Karpas-422 (cell line): ENCODE data around the gene GALNT2. TPM values are rescaled to one million over a fixed set of nuclear protein-coding genes. Genes with fewer than 3 reads are reported as not detected.

Source experiments
- DNase-seq: peaks from one replicate; pipeline ENCODE4 v3.0.0-alpha.2; 2015
- H2AFZ ChIP-seq: fragments of 200-600 bp; sonication (generic); 2 replicates; pipeline ENCODE4 v1.6.1; 2014; ENCODE audit warnings: antibody characterized with exemption, low read length, mixed read lengths
- H3K27ac ChIP-seq: fragments of 200-600 bp; sonication (generic); 2 replicates; pipeline ENCODE4 v1.5.1; 2014; ENCODE audit warnings: mild to moderate bottlenecking, low read length, moderate library complexity
- H3K27me3 ChIP-seq: fragments of 200-600 bp; sonication (generic); 2 replicates; pipeline ENCODE4 v1.6.1; 2014; ENCODE audit warnings: low read length, mixed read lengths
- H3K36me3 ChIP-seq: fragments of 200-600 bp; sonication (generic); 2 replicates; pipeline ENCODE4 v1.6.1; 2014; ENCODE audit warnings: low read length, mixed read lengths; ENCODE audit not compliant: insufficient read depth
- H3K4me1 ChIP-seq: fragments of 200-600 bp; sonication (generic); 2 replicates; pipeline ENCODE4 v1.6.1; 2014; ENCODE audit warnings: mild to moderate bottlenecking, low read length, mixed read lengths
- H3K4me2 ChIP-seq: fragments of 200-600 bp; sonication (generic); 2 replicates; pipeline ENCODE4 v1.6.1; 2014; ENCODE audit warnings: low read length, low read depth, mild to moderate bottlenecking; ENCODE audit not compliant: poor library complexity, severe bottlenecking
- H3K4me3 ChIP-seq: fragments of 200-600 bp; sonication (generic); 2 replicates; pipeline ENCODE4 v1.5.1; 2014; ENCODE audit warnings: mild to moderate bottlenecking, antibody characterized with exemption, low read length, mixed read lengths
- H3K79me2 ChIP-seq: fragments of 200-600 bp; sonication (generic); 2 replicates; pipeline ENCODE4 v1.6.1; 2014; ENCODE audit warnings: mild to moderate bottlenecking, low read length, mixed read lengths
- H3K9ac ChIP-seq: fragments of 200-600 bp; sonication (generic); 2 replicates; pipeline ENCODE4 v1.6.0; 2014; ENCODE audit warnings: low read length
- H3K9me2 ChIP-seq: fragments of 200-600 bp; sonication (generic), shearing (Covaris generic); replicated peaks from 2 replicates; pipeline ENCODE4 v1.6.0; 2014; ENCODE audit warnings: mild to moderate bottlenecking, low read length, moderate library complexity; ENCODE audit not compliant: insufficient read depth
- H3K9me3 ChIP-seq: fragments of 300-700, 200-600 bp; sonication (generic); 2 replicates; pipeline ENCODE4 v1.6.1; 2014; ENCODE audit warnings: low read length, mixed read lengths
- H4K20me1 ChIP-seq: fragments of 200-600 bp; sonication (generic); 2 replicates; pipeline ENCODE4 v1.6.1; 2014; ENCODE audit warnings: mild to moderate bottlenecking, antibody characterized with exemption, low read length, low read depth; ENCODE audit not compliant: insufficient read depth
- total RNA-seq: library from RNA; depleted of rRNA; stranded (reverse); fragments of >200 nt; shearing (Covaris generic); gene quantifications from 2 replicates; pipeline ENCODE4 v1.2.3, GENCODE V29; 2014; ENCODE audit warnings: low replicate concordance

GALNT2 gene
- total RNA-seq, 1 experiment from 2014 or later, result 2.7 TPM

DNA sequence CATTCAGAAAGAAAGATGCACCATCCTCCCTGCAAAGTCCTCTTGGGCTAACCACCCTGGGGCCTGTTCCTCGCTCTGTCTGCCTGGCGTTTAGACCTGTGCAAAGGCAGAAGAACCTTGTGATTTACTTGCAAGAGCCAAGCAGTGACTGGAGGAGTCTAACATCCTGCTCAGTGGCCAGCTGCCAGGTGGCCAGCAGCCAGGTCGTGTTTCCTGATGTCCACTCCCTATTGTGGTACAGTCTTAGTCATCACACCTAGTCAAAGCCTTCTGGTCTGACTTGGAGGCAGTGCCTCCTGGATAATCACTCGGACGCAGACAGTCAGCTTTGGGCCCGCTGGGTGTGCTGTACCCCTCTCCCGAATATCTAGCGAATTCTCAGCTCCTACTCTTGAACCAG lies 241.0 kb downstream of the GALNT2 start:
- Histone ChIP-seq H3K4me2 (no peak overlapping the region), H3K9ac (no peak overlapping the region), H3K27me3 (no peaks in the 10 kb centered on the region), H4K20me1 (no peaks in the 10 kb centered on the region), H3K27ac (no peak overlapping the region), H3K4me3 (no peak overlapping the region), H3K79me2 (no peaks in the 10 kb centered on the region), H3K4me1 (no peaks in the 10 kb centered on the region), H3K9me2 (no peaks in the 10 kb centered on the region), H3K36me3 (no peaks in the 10 kb centered on the region), H3K9me3 (no peaks in the 10 kb centered on the region), H2AFZ (no peak overlapping the region)
- DNase-seq, result no peak

DNA sequence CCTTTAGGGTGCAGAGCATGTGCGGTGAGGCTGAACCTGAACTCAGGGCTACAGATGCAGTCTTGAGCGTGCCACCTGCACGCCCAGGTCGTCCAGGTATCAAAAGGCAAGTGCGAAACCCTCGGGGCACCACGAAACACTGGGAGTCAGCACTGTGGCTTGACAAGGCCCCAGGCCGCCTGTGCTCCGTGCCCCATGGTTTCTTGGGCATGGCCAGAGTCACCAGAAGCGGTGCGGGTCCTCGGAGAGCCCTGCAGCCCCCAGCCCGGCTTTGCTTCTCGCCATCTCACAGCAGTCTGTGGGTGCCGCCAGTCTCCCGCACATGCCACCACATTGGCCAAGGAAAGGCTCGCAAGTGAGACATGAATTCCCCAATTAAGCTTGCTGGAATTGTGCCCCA lies 241.8 kb downstream of the GALNT2 start:
- Histone ChIP-seq H3K79me2 (no peaks in the 10 kb centered on the region), H3K27me3 (no peaks in the 10 kb centered on the region), H2AFZ (no peak overlapping the region), H3K4me2 (no peak overlapping the region), H4K20me1 (no peaks in the 10 kb centered on the region), H3K36me3 (no peaks in the 10 kb centered on the region), H3K4me1 (no peaks in the 10 kb centered on the region), H3K9me3 (no peaks in the 10 kb centered on the region), H3K4me3 (no peak overlapping the region), H3K9ac (no peak overlapping the region), H3K27ac (no peak overlapping the region), H3K9me2 (no peaks in the 10 kb centered on the region)
- no peak for DNase-seq

- DNase-seq, result no peak
- Histone ChIP-seq H3K9ac (no peak overlapping the region), H3K36me3 (no peaks in the 10 kb centered on the region), H3K4me3 (no peak overlapping the region), H3K4me2 (no peak overlapping the region), H3K27ac (no peak overlapping the region), H4K20me1 (no peaks in the 10 kb centered on the region), H3K9me2 (no peaks in the 10 kb centered on the region), H2AFZ (no peak overlapping the region), H3K4me1 (no peaks in the 10 kb centered on the region), H3K27me3 (no peaks in the 10 kb centered on the region), H3K79me2 (no peaks in the 10 kb centered on the region), H3K9me3 (no peaks in the 10 kb centered on the region)
Observed at GRCh38 chr1:230309646-230310177, 242.7 kb downstream of the GALNT2 start.

DNA sequence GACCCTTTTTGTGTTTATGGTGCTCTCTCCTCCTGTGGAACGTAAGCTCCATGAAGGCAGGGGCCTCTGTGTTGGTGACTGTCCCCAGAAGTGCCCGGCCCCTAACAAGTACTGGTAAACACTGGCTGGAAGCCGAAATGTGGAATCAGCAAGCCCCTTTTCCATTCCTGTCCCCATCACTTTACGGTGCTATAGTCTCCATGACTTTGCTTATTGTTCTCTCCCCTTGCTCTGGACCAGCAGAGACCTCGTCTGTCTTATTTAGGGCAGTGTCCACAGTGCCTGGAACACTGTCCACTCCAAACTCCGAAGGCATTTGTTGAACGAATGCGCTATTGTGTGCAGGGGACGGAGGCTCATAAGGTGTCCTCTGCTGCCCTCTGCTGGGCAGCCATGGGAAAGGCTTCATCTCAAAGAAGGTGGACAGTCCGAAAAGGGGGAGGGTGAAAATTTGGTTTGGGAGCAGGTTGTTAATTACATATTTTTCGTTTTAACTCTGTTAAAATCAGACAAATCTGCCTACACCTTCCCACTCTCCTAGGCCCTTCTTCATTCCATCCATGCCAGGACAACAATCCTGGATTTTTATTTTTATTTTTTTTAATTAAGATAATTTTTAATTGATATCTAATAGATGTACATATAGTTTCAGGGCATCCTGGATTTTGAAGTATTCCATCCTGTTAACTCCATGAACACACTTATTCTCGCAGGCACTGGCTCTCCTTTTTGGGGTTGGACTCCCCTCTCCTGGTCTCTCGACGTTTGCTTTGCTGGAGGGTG lies 243.5 kb downstream of the GALNT2 start:
- no peaks in the 10 kb centered on the region for H3K36me3 ChIP-seq
- H2AFZ ChIP-seq, result no peak overlapping the region
- no peaks in the 10 kb centered on the region for H3K79me2 ChIP-seq
- H4K20me1 ChIP-seq, result no peaks in the 10 kb centered on the region
- H3K27me3 ChIP-seq, result no peaks in the 10 kb centered on the region
- H3K9me2 ChIP-seq, result no peaks in the 10 kb centered on the region
- peak; percentile 78 for DNase-seq
- no peaks in the 10 kb centered on the region for H3K9me3 ChIP-seq
- no peaks in the 10 kb centered on the region for H3K4me1 ChIP-seq
- no peak overlapping the region for H3K4me2 ChIP-seq
- H3K9ac ChIP-seq, result no peak overlapping the region
- no peak overlapping the region for H3K27ac ChIP-seq
- H3K4me3 ChIP-seq, result no peak overlapping the region

DNA sequence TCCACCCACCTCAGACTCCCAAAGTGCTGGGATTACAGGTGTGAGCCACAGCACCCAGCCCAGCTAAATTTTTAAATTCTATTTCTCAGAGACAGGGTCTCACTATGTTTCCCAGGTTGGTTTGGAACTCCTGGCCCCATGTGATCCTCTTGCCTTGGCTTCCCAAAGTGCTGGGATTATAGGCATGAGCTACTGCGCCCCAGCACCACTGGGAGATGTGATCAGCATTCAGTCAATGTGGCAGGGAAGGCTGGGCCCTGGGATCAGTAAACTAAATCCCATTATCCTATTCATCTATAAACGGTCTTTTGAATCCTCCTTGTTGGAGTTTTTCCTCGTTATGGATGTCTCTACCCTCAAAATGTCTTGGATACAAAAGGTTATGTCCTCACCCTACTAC lies 245.6 kb downstream of the GALNT2 start:
- Histone ChIP-seq H3K9ac (no peak overlapping the region), H2AFZ (no peak overlapping the region), H3K27ac (no peak overlapping the region), H3K27me3 (no peaks in the 10 kb centered on the region), H4K20me1 (no peaks in the 10 kb centered on the region), H3K4me3 (no peak overlapping the region), H3K36me3 (no peaks in the 10 kb centered on the region), H3K4me1 (no peaks in the 10 kb centered on the region), H3K79me2 (no peaks in the 10 kb centered on the region), H3K9me2 (no peaks in the 10 kb centered on the region), H3K9me3 (no peaks in the 10 kb centered on the region), H3K4me2 (no peak overlapping the region)
- no peak for DNase-seq

GRCh38 chr1:230313453-230314141 lies 246.6 kb downstream of the GALNT2 start:
- Histone ChIP-seq H3K27me3 (no peaks in the 10 kb centered on the region), H3K4me1 (no peaks in the 10 kb centered on the region), H3K9me3 (no peaks in the 10 kb centered on the region), H3K36me3 (no peaks in the 10 kb centered on the region), H3K9ac (no peak overlapping the region), H3K4me2 (no peak overlapping the region), H4K20me1 (no peaks in the 10 kb centered on the region), H3K79me2 (no peaks in the 10 kb centered on the region), H2AFZ (no peak overlapping the region), H3K4me3 (no peak overlapping the region), H3K27ac (no peak overlapping the region), H3K9me2 (no peaks in the 10 kb centered on the region)
- no peak for DNase-seq

DNA sequence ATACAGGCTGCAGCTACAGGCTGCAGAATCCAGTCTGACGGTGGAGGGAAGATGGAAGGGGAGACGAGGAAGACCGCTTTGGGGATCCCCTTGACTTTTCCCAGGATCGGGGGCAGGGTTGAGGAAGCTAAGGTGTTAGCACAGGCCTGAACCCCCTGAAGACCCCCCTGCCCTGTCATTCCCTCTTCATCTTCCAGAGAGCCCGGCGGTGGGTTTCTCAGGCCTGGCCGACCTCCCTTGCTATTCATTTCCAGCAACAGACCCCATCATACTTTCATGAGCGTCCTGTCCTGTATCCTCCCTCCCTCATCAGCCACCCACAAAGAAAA lies 247.1 kb downstream of the GALNT2 start:
- H3K4me3 ChIP-seq, result no peak overlapping the region
- no peak for DNase-seq

DNA sequence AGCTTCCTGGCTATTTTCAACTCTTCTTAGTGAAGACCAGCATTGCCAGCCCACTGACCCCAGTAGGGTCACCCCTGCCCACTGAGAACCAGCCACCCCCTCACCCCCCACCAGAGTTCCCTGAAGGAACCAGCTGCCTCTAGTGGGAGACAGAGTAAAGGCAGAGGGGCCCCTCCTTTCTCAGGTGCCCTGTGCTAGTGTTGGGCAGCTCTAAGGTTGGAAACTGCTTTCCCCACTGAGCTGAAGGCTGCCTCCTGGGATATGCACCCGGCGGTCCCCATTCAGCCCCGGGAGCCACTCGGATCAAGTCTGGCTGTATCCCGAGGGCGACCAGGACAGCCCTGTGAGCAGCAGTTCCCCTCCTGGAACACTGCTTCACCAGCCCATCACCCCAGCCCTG lies 248.1 kb downstream of the GALNT2 start:
- no peaks in the 10 kb centered on the region for H3K36me3 ChIP-seq
- H3K9me3 ChIP-seq, result no peaks in the 10 kb centered on the region
- H3K27ac ChIP-seq, result no peak overlapping the region
- no peak overlapping the region for H3K4me2 ChIP-seq
- H2AFZ ChIP-seq, result no peak overlapping the region
- H3K9me2 ChIP-seq, result no peaks in the 10 kb centered on the region
- DNase-seq, result no peak
- H3K27me3 ChIP-seq, result no peaks in the 10 kb centered on the region
- H3K4me1 ChIP-seq, result no peaks in the 10 kb centered on the region
- no peak overlapping the region for H3K4me3 ChIP-seq
- no peak overlapping the region for H3K9ac ChIP-seq
- no peaks in the 10 kb centered on the region for H3K79me2 ChIP-seq
- no peaks in the 10 kb centered on the region for H4K20me1 ChIP-seq

More for the DNA sequence above, 247.1 kb downstream of the GALNT2 start:
- H3K79me2 ChIP-seq, result no peaks in the 10 kb centered on the region
- H3K4me2 ChIP-seq, result no peak overlapping the region
- H3K9ac ChIP-seq, result no peak overlapping the region
- H3K27me3 ChIP-seq, result no peaks in the 10 kb centered on the region
- H3K9me3 ChIP-seq, result no peaks in the 10 kb centered on the region
- H3K4me1 ChIP-seq, result no peaks in the 10 kb centered on the region
- H3K9me2 ChIP-seq, result no peaks in the 10 kb centered on the region
- H3K27ac ChIP-seq, result no peak overlapping the region
- H2AFZ ChIP-seq, result no peak overlapping the region
- H3K36me3 ChIP-seq, result no peaks in the 10 kb centered on the region
- no peaks in the 10 kb centered on the region for H4K20me1 ChIP-seq
